HG03378 (cell line): ENCODE measurements around the gene ZDHHC18.
"Not testable (repeated sequence)": the region's sequence is repeated elsewhere in the genome, so short reads cannot be mapped to it uniquely, and the experiment has no call there.

Experiments used
- ATAC-seq: cut with Tn5 transposase; IDR thresholded peaks from one replicate; pipeline ENCODE4 v1.9.1; 2021; ENCODE audit warnings: mild to moderate bottlenecking, moderate library complexity; ENCODE audit not compliant: unreplicated experiment

Gene ZDHHC18

GRCh38 chr1:26856604-26857469 lies 30.3 kb downstream of the ZDHHC18 start:
- ATAC-seq, result no peak

- no peak for ATAC-seq
Measured at GRCh38 chr1:26857473-26858060, 31.1 kb downstream of the ZDHHC18 start.

DNA sequence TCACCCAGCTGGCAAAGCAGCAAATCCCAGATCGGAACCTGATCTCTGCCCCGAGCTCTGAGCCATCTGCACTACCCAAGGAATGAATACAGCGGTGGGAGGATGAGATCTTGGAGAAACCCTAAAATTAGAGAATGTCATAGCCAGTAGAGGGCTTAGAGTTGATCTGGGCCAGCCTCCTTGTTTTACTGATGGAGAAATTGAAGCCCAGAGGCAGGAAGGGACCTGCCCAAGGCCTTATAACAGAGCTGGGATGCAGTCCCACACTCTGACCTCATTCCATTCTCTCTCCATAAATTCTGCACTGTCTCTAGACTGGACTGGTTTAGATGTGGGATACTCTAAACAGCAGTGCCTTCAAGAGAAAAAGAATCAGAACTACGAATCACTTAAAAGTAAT lies 31.7 kb downstream of the ZDHHC18 start:
- no peak for ATAC-seq

DNA sequence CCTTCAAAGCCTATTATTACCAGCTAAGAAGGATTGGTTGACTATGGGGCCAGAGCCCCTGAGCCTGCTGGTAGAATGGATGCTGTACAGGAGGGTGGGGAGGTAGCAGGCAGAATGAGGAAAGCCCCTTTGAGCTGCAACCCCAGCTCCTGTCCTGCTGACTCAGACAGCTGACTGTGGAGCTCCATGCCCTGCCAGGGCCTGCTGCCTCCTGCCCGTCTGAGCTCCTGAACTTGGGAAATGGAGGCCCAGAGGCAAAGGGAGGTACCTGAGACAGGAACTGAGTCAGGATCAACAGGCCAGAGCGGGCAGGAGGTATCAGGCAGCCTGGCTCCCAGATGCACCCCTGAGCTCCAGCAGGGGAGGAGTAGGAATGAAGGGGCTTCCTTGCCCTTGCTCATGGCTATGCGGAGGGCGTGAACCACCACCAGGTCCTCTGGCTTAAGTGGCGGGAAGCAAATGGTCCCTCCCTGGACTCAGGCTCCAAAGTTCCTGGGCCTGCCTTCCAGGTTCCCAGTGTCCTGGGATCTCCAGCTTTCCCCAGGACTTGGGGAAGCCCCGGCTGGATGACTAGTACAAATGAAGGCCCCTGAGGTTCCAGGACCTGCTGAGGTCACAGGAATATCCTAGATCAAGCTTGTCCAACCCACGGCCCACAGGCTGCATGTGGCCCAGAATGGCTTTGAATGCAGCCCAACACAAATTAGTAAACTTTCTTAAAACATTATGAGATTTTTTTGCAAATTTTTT lies 32.6 kb downstream of the ZDHHC18 start:
- no peak for ATAC-seq

GRCh38 chr1:26861286-26861701 lies 34.8 kb downstream of the ZDHHC18 start:
- no peak for ATAC-seq

DNA sequence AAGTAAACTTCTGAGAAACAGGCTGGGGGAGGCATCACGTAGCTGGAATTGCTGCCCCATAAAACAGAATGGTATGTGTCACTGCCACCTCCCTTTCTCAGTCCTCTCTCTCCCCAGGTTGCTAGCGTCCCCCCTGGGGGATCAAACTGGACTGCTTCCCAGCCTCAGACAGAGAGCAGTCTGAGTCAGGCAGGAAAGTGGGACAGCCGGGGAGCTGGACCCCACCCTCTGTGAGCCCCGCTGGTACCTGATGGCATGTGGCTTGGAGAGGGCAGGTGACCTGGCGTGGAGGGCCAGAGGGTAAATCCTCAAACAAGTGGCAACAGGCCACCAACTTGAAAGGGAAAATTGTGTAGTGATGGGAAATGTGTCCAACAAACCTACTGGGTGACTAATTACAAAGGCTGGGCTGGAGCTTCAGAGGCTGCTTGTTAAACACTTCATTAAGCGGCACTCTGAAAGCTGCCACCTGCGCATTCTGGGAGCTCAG lies 35.4 kb downstream of the ZDHHC18 start:
- ATAC-seq, result no peak

DNA sequence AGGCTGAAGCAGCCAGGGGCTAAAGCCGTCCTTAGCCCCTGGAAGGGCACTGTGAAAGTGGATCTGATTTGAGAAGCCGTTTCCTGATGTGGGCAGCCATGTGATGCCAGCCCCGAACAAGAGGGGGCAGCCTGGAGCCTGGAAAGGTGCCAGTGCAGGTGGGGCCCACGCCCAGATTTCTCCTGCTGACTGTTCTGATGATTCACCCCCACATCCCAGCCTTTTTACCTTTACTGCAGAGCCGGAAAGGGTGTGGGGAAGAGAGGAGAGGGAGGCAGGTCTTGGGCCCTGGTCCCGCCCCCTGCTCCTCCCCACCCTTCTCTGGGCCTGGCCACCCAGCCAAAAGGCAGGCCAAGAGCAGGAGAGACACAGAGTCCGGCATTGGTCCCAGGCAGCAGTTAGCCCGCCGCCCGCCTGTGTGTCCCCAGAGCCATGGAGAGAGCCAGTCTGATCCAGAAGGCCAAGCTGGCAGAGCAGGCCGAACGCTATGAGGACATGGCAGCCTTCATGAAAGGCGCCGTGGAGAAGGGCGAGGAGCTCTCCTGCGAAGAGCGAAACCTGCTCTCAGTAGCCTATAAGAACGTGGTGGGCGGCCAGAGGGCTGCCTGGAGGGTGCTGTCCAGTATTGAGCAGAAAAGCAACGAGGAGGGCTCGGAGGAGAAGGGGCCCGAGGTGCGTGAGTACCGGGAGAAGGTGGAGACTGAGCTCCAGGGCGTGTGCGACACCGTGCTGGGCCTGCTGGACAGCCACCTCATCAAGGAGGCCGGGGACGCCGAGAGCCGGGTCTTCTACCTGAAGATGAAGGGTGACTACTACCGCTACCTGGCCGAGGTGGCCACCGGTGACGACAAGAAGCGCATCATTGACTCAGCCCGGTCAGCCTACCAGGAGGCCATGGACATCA lies 36.5 kb downstream of the ZDHHC18 start, which contains the start of gene SFN:
SFN (plus strand) TSS at position 369 of the 904 bp plus-strand sequence; CDS start at position 433, 64 bp downstream.
- no peak for ATAC-seq

DNA sequence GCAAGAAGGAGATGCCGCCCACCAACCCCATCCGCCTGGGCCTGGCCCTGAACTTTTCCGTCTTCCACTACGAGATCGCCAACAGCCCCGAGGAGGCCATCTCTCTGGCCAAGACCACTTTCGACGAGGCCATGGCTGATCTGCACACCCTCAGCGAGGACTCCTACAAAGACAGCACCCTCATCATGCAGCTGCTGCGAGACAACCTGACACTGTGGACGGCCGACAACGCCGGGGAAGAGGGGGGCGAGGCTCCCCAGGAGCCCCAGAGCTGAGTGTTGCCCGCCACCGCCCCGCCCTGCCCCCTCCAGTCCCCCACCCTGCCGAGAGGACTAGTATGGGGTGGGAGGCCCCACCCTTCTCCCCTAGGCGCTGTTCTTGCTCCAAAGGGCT lies 37.2 kb downstream of the ZDHHC18 start:
- ATAC-seq, result no peak

DNA sequence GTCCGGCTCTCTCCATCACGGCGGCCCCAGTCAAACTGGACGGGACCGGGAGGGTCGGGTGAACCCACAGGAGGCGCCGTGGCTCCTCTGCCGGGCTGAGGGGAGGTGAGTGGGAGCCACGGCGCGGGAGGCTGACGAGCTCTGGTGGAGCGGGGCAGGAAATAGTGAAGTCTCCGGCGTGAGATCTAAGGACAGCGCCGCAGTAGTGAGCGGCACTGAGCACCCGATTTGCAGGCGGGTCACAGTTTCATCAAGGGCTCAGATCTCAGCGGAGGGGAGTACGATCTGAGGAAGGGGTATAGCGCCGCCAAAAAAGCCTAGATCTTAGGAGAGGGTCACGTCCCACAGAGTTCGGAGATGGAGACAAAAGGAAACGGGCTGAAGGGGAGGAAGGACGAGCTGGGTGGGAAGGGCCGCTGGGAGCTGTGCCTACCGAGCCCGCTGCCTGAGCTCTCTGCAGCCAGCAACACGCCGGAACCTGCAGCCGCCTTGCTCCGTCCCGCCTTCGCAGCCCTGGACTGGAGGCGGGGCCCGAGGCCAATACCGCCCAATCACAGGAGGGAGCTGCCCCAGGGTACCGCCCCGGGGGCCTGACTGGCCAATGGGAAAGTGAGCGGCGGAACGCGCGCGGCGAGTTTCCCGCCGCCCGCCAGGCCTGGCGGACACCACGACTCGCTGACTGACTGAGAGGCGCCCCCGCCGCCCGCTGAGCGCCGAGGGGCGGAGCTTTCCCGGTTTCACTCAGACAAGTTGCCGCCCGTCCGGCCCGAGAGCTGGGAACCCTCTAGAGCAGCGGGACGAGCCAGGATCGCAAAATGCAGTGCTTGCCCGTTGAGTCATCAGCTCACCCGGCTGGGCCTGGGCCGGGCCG lies 38.4 kb downstream of the ZDHHC18 start:
- ATAC-seq, result peak; percentile 74

- ATAC-seq, result not testable (repeated sequence)
Measured at GRCh38 chr1:26873097-26873496, 46.6 kb downstream of the ZDHHC18 start.

DNA sequence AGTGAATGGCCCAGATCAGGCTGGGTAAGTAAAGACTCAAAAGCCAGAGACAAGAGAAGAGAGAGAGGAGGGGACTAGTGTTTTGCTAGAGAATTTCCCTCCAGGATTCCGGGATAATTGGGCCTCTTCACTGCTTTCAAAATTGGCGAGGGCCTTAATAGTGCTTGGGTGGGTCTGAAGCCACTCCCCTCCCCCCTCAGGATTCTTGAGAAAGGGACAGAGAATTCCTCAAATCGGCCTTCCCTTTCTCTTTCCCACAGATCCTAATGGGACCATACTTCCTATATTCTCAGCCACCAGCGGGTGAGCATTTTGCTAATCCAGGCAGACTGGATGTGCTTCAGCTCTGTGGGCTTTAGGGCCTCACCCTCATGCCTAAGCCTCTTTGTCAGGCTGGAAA lies 48.4 kb downstream of the ZDHHC18 start:
- ATAC-seq, result no peak

DNA sequence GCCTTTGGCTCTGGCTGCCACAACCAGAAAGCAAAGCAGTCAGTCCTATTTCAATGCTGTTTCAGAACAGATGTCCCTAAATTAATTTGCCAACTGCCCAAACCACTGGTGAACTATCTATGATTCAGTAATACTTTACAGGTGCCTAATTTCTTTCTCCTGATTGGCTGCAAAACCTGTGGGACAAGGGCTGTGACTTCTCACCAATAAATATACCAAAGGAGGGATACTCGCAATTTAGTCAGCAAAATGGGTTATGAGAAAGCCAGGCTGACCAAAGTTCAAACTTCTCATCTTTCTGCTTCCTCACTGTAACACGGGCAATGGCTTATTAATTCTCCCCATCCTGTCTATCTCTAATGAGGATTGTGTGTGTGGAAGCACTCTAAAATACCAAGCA lies 50.8 kb downstream of the ZDHHC18 start:
- ATAC-seq, result no peak

- ATAC-seq, result no peak
Measured at GRCh38 chr1:26879793-26880192, 53.3 kb downstream of the ZDHHC18 start.

- not testable (repeated sequence) for ATAC-seq
Measured at GRCh38 chr1:26881611-26882010, 55.1 kb downstream of the ZDHHC18 start.

DNA sequence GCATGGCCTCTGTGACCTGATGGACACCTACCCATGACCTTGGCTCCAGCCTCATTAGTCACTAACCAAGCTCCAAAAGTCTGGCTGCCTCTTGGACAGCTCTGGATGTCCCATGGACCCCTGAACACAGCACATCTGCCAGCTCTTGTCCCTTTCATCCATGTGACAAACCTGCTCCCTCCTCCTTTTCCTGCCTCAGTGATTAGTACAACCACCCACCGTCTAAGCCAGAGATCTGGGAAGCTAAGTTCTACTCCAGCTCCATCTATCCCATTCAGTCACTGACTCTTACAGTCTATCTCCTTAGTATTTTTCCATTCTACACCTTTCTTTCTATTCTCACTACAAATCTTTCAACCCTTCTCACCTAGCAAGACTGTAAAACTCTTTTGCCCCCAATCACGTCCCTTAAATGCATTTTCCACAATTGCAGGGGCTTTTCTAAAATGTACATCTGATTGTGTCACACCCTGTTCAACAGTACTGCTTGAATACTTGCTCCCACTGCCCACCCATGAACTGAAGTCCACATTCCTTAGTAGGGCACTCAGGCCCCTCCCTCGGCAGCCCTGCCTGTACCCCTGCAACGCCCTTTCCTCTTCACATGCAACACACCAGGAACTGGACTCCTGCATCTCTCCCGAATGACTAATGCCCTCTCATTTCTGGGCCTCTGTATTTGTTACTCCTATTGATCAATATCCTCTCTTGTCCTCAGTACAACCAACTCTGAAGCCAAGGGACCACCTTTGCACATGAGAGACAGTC lies 56.4 kb downstream of the ZDHHC18 start:
- no peak for ATAC-seq

DNA sequence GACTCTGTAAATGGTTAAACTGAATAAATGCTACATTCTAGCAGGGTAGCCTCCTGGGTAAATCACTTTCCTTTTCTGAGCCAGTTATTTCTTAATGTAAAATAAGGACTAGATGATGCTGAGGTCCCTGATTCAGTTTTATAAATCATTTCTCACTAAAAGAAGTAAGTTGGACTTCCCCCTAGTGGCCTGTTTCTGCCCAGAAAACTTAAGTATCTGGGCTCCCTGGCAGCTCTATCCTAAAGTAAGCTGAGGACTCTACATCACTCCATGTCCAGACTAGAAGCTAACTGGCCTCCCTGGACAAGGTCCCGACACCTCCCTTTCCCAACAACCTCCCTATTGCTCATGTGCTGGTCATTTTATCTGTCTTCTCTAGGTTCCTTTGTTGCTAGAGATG lies 60.6 kb downstream of the ZDHHC18 start:
- ATAC-seq, result no peak

- ATAC-seq, result no peak
Measured at GRCh38 chr1:26888231-26888630, 61.7 kb downstream of the ZDHHC18 start.

DNA sequence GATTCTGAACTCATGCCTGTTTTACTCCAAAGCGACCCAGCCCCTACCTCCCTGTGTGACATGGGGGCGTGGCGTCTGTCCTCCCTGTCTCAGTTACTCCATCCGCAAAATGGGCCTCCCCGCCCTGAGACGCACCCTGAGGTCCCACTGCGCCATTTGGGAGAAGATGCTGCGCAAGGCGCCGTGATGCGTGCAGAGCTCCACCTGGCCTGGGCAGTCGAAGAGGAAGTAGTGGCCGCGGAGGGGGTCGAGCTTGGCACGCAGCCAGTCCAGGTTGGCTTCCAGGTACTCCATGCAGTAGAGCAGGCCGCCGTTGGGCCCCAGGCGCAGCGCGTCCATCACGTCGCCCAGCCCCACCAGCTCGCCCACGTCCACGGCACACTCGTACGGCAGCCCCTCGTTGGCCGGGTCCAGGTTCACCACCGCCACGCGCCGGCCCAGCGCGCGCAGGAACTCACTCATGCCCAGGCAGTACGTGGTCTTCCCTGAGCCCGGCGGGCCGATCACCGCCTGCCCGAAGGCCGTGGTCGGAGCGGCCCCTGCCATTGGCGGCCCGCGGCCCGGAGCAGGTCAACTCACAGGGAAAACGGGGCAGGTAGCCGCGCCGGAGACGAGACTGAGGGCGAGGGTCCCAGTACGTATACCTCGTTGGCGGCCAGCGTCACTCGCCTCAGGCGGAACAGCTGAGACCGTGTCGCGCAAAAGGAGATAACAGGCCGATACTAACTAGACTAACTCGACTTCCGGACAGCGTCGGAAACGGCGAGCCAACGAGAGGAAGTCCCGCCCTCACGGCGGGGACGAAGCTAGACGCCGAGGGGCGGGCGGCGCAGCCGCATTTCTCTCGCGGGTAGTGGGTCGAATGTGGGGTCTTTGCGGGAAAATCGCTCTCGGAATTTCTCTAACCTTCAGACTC lies 63.3 kb downstream of the ZDHHC18 start, which contains the start of gene GPN2:
GPN2 (minus strand) TSS at position 733 of the 916 bp plus-strand sequence; CDS start at position 546, 187 bp downstream.
- peak; percentile 61 for ATAC-seq
